Measurements from ENCODE around the gene HBM. TPM values are rescaled to one million over a fixed set of nuclear protein-coding genes. Genes with fewer than 3 reads are reported as not detected.
A peak's percentile ranks its signal among the peaks of the same experiment; 100 is the strongest.
"Not testable (repeated sequence)": the region's sequence is repeated elsewhere in the genome, so short reads cannot be mapped to it uniquely, and the experiment has no call there.

The HBM gene
- total and polyA plus RNA-seq, 5 donors, result not detected

GRCh38 chr16:162271-162991, 3.3 kb upstream of the HBM start:
- 85% methylated on average over 13 of the region's 13 CpGs for WGBS
- intact Hi-C loops (cut with DNase I), result no loop called here
- no peaks in the 10 kb centered on the region for H3K9me3 ChIP-seq (ENCODE audit: control insufficient read depth, low read length)
- no peak overlapping the region for H3K4me3 ChIP-seq (ENCODE audit: low read length)
- H3K4me1 ChIP-seq (ENCODE audit: control insufficient read depth, insufficient read depth, low read length), result peaks cover 2% of the 10 kb centered on the region
- no peak for ATAC-seq
- no peaks in the 10 kb centered on the region for H3K27me3 ChIP-seq (ENCODE audit: control insufficient read depth, insufficient read depth)
- no peak overlapping the region for H3K27ac ChIP-seq (ENCODE audit: low read length)
- DNase-seq, result no peak

DNA sequence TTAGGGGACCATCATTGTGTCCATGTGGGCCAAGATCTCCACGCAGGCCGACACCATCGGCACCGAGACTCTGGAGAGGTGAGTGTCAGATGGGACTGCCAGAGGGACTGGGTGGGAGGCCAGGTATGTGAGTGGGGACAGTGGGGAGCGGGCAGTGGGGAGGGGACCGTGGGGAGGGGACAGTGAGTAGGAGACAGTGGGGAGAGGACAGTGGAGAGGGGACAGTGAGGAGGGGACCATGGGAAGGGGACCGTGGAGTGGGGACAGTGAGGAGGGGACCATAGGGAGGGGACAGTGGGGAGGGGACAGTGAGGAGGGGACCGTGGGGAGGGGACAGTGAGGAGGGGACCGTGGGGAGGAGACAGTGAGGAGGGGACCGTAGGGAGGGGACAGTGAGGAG, 2.6 kb upstream of the HBM start:
- H3K27me3 ChIP-seq (ENCODE audit: control insufficient read depth, insufficient read depth); H3K4me3 ChIP-seq (ENCODE audit: low read length); H3K9me3 ChIP-seq (ENCODE audit: control insufficient read depth, low read length); H3K4me1 ChIP-seq (ENCODE audit: control insufficient read depth, insufficient read depth, low read length); H3K27ac ChIP-seq (ENCODE audit: low read length); ATAC-seq; intact Hi-C loops (cut with DNase I): not testable (repeated sequence)
- 86% methylated on average over 10 of the region's 10 CpGs for WGBS
- DNase-seq, result peak in 1 of 3 donors; percentile 23

- WGBS, result 23% methylated on average over 2 of the region's 3 CpGs
- ATAC-seq, result peak; percentile 18 to 22
- H3K9me3 ChIP-seq (ENCODE audit: control insufficient read depth, low read length); H3K27me3 ChIP-seq (ENCODE audit: control insufficient read depth, insufficient read depth); DNase-seq; H3K27ac ChIP-seq (ENCODE audit: low read length); H3K4me3 ChIP-seq (ENCODE audit: low read length); intact Hi-C loops (cut with DNase I); H3K4me1 ChIP-seq (ENCODE audit: control insufficient read depth, insufficient read depth, low read length): not testable (repeated sequence)
These were observed 2.1 kb upstream of the HBM start for GRCh38 chr16:163696-164095.

- H3K27ac ChIP-seq (ENCODE audit: low read length); H3K9me3 ChIP-seq (ENCODE audit: control insufficient read depth, low read length); H3K4me3 ChIP-seq (ENCODE audit: low read length); DNase-seq; H3K4me1 ChIP-seq (ENCODE audit: control insufficient read depth, insufficient read depth, low read length); intact Hi-C loops (cut with DNase I); H3K27me3 ChIP-seq (ENCODE audit: control insufficient read depth, insufficient read depth): not testable (repeated sequence)
- peak; percentile 22 to 36 for ATAC-seq
- 0% methylated on average over 11 of the region's 80 CpGs for WGBS
These were observed 1.5 kb upstream of the HBM start for GRCh38 chr16:164134-164823.

DNA sequence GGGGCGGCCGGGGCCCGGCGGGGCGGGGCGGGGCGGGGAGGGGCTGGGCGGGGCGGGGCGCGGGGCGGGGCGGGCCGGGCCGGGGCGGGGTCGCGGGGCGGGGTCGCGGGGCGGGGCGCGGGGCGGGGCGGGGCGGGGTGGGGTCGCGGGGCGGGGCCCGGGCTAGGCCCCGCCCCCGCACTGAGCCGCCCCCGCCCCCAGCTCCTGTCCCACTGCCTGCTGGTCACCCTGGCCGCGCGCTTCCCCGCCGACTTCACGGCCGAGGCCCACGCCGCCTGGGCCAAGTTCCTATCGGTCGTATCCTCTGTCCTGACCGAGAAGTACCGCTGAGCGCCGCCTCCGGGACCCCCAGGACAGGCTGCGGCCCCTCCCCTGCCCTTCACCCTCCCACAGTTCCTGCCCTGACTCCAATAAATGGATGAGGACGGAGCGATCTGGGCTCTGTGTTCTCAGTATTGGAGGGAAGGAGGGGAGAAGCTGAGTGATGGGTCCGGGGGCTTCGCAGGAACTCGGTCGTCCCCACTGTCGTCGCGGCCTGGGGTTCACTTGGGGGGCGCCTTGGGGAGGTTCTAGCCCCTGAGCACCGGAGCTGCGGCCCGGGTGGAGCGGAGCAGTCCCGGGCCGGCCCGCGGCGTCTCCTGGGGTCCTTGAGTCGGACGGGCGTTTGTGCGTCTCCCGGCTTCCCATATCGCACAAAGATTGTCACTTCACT, 795 bp upstream of the HBM start:
- DNase-seq (peak in 1 of 3 donors; percentile 21), ATAC-seq (peak; percentile 33 to 37)
- peaks cover 2% of the 10 kb centered on the region for H3K4me1 ChIP-seq (ENCODE audit: control insufficient read depth, insufficient read depth, low read length)
- no peaks in the 10 kb centered on the region for H3K27me3 ChIP-seq (ENCODE audit: control insufficient read depth, insufficient read depth)
- peak overlapping the region; percentile 1 for H3K4me3 ChIP-seq (ENCODE audit: low read length)
- no peak overlapping the region for H3K27ac ChIP-seq (ENCODE audit: low read length)
- H3K9me3 ChIP-seq (ENCODE audit: control insufficient read depth, low read length), result no peaks in the 10 kb centered on the region
- 3% methylated on average over 46 of the region's 77 CpGs for WGBS
- intact Hi-C loops (cut with DNase I), result no loop called here

DNA sequence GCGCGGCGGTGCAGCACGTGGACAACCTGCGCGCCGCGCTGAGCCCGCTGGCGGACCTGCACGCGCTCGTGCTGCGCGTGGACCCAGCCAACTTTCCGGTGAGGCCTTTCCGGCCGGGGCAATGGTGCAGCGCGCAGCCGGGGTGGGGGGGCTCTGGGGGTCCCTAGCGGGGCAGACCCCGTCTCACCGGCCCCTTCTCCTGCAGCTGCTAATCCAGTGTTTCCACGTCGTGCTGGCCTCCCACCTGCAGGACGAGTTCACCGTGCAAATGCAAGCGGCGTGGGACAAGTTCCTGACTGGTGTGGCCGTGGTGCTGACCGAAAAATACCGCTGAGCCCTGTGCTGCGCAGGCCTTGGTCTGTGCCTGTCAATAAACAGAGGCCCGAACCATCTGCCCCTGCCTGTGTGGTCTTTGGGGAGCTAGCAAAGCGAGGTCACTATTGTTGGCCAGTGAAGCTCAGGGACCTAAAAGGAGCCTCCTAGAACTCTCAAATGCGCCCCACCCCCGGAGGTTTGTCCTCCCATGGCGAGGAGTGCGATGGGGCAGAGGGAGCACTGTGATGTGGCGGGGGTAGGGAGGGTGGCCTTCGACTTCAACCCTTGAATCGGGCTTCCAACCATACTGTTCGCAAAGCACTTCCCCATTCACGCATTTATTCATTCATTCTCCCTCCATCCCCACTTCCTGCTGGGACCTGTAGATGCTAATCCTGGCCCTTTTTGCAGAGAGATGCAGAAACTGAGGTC, 770 bp downstream of the HBM start:
- no peaks in the 10 kb centered on the region for H3K27me3 ChIP-seq (ENCODE audit: control insufficient read depth, insufficient read depth)
- peaks cover 2% of the 10 kb centered on the region for H3K4me1 ChIP-seq (ENCODE audit: control insufficient read depth, insufficient read depth, low read length)
- no peak overlapping the region for H3K27ac ChIP-seq (ENCODE audit: low read length)
- 3% methylated on average over 45 of the region's 45 CpGs for WGBS
- H3K9me3 ChIP-seq (ENCODE audit: control insufficient read depth, low read length), result no peaks in the 10 kb centered on the region
- intact Hi-C loops (cut with DNase I), result no loop called here
- peak in 1 of 3 donors; percentile 36 for DNase-seq
- ATAC-seq, result no peak
- H3K4me3 ChIP-seq (ENCODE audit: low read length), result no peak overlapping the region

- intact Hi-C loops (cut with DNase I), result no loop called here
- 6% methylated on average over 11 of the region's 11 CpGs for WGBS
- Histone ChIP-seq H3K4me3 (ENCODE audit: low read length) (no peak overlapping the region), H3K27me3 (ENCODE audit: control insufficient read depth, insufficient read depth) (no peaks in the 10 kb centered on the region), H3K4me1 (ENCODE audit: control insufficient read depth, insufficient read depth, low read length) (peaks cover 2% of the 10 kb centered on the region), H3K27ac (ENCODE audit: low read length) (no peak overlapping the region), H3K9me3 (ENCODE audit: control insufficient read depth, low read length) (no peaks in the 10 kb centered on the region)
- peak in 1 of 3 donors; percentile 10 for DNase-seq
- no peak for ATAC-seq
These were observed 1.4 kb downstream of the HBM start for GRCh38 chr16:167122-167690.

- ATAC-seq (no peak), DNase-seq (peak in 1 of 3 donors; percentile 38)
- Histone ChIP-seq H3K4me3 (ENCODE audit: low read length) (no peak overlapping the region), H3K9me3 (ENCODE audit: control insufficient read depth, low read length) (no peaks in the 10 kb centered on the region), H3K27me3 (ENCODE audit: control insufficient read depth, insufficient read depth) (no peaks in the 10 kb centered on the region), H3K4me1 (ENCODE audit: control insufficient read depth, insufficient read depth, low read length) (peaks cover 2% of the 10 kb centered on the region), H3K27ac (ENCODE audit: low read length) (no peak overlapping the region)
- intact Hi-C loops (cut with DNase I), result no loop called here
- WGBS, result 55% methylated on average over 6 of the region's 6 CpGs
These were observed 2.6 kb downstream of the HBM start for GRCh38 chr16:168424-168823.

DNA sequence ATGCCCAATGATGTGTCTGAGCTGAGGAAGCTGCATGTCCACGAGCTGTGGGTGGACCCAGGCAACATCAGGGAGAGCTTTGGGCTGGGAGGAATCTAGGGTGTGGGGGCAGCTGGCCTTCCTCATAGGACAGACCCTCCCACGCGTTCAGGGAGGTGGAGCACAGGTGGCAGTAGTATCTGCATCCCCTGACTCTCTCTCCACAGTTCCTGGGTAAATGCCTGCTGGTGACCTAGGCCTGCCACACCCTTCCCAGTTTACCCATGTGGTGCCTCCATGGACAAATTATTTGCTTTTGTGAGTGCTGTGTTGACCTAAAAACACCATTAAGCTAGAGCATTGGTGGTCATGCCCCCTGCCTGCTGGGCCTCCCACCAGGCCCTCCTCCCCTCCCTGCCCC, 3.2 kb downstream of the HBM start:
- H3K9me3 ChIP-seq (ENCODE audit: control insufficient read depth, low read length), result no peaks in the 10 kb centered on the region

DNA sequence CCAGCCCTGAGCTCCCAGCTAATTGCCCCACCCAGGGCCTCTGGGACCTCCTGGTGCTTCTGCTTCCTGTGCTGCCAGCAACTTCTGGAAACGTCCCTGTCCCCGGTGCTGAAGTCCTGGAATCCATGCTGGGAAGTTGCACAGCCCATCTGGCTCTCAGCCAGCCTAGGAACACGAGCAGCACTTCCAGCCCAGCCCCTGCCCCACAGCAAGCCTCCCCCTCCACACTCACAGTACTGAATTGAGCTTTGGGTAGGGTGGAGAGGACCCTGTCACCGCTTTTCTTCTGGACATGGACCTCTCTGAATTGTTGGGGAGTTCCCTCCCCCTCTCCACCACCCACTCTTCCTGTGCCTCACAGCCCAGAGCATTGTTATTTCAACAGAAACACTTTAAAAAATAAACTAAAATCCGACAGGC, 4.3 kb downstream of the HBM start:
- intact Hi-C loops (cut with DNase I), result not testable (repeated sequence)
- WGBS, result under 1% methylated on average over 5 of the region's 5 CpGs
- ATAC-seq, result peak; percentile 21 to 42

More for the DNA sequence above, 3.2 kb downstream of the HBM start:
- Histone ChIP-seq H3K27ac (ENCODE audit: low read length) (no peak overlapping the region), H3K27me3 (ENCODE audit: control insufficient read depth, insufficient read depth) (no peaks in the 10 kb centered on the region), H3K4me1 (ENCODE audit: control insufficient read depth, insufficient read depth, low read length) (peaks cover 2% of the 10 kb centered on the region), H3K4me3 (ENCODE audit: low read length) (no peak overlapping the region)
- intact Hi-C loops (cut with DNase I), result no loop called here
- WGBS, result 24% methylated on average over 3 of the region's 3 CpGs
- no peak for ATAC-seq
- peak in 1 of 3 donors; percentile 5 for DNase-seq

More for the DNA sequence above, 4.3 kb downstream of the HBM start:
- DNase-seq, result peak in 2 of 3 donors; percentile 65 to 75
- H3K9me3 ChIP-seq (ENCODE audit: control insufficient read depth, low read length); H3K4me1 ChIP-seq (ENCODE audit: control insufficient read depth, insufficient read depth, low read length); H3K27ac ChIP-seq (ENCODE audit: low read length); H3K4me3 ChIP-seq (ENCODE audit: low read length); H3K27me3 ChIP-seq (ENCODE audit: control insufficient read depth, insufficient read depth): not testable (repeated sequence)
